ENCODE data around the gene STK24.

DNA sequence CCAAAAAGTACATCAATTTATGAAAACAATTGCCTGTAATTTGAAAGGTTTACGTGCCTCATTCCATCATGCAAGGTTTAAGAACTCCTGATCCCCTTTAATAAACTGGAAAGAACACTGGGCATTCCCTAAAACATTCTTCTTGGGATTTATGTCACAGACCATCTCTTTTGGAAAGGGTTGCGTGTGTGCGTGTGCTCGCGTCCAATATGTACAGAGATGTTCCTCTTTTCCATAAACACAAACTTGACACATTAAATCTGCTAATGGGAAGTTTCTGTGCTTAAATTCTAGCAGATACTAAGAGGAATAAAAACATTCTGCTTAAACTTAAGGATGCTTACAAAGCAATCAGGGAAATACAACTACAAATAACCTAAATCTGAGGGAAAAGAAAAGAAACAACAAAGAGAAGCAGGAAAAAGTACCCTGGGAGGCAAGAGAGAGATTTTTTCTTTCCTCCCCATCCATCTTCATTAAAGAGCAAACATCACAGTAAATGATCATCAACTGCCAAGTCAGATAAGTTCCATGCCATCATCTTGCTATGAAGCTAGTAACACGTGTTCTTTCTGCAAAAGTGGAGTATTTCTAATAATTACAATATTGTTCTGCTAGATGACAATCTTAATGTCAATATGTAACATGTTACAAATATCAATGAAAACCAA lies 83.7 kb downstream of the STK24 start:
- TF ChIP-seq, protein P1, sequence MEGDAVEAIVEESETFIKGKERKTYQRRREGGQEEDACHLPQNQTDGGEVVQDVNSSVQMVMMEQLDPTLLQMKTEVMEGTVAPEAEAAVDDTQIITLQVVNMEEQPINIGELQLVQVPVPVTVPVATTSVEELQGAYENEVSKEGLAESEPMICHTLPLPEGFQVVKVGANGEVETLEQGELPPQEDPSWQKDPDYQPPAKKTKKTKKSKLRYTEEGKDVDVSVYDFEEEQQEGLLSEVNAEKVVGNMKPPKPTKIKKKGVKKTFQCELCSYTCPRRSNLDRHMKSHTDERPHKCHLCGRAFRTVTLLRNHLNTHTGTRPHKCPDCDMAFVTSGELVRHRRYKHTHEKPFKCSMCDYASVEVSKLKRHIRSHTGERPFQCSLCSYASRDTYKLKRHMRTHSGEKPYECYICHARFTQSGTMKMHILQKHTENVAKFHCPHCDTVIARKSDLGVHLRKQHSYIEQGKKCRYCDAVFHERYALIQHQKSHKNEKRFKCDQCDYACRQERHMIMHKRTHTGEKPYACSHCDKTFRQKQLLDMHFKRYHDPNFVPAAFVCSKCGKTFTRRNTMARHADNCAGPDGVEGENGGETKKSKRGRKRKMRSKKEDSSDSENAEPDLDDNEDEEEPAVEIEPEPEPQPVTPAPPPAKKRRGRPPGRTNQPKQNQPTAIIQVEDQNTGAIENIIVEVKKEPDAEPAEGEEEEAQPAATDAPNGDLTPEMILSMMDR (IDR thresholded peaks at IDR 0.05 in 4 of 5, conservative IDR thresholded peaks at IDR 0.05 in 1 of 5) = no peak
- TF ChIP-seq POLR2A (IDR thresholded peaks at IDR 0.05) = no peak

Data from gastrocnemius medialis (tissue), 4 donors.